Parathyroid adenoma (tissue), 2 donors: ENCODE measurements around the gene TAS2R3.
"Not testable (repeated sequence)": the region's sequence is repeated elsewhere in the genome, so short reads cannot be mapped to it uniquely, and the experiment has no call there.

Source experiments
- H2AFZ ChIP-seq: fragments of 300-600 bp; sonication (generic); one replicate; pipeline ENCODE4 v1.7.0; 2017; ENCODE audit warnings: antibody characterized with exemption, mild to moderate bottlenecking
- H3K27ac ChIP-seq: fragments of 300-600 bp; sonication (generic); one replicate; pipeline ENCODE4 v1.7.0; 2017
- H3K27me3 ChIP-seq: fragments of 300-600 bp; sonication (generic); one replicate; pipeline ENCODE4 v1.7.0; 2017; ENCODE audit warnings: low read length; ENCODE audit not compliant: control insufficient read depth, insufficient read depth
- H3K36me3 ChIP-seq: fragments of 300-600 bp; sonication (generic); one replicate; pipeline ENCODE4 v1.7.0; 2017; ENCODE audit warnings: low read length; ENCODE audit not compliant: control insufficient read depth, insufficient read depth
- H3K4me1 ChIP-seq: fragments of 300-600 bp; sonication (generic); one replicate; pipeline ENCODE4 v1.7.0; 2017; ENCODE audit warnings: control low read depth
- H3K4me2 ChIP-seq: fragments of 300-600 bp; sonication (generic); one replicate; pipeline ENCODE4 v1.7.0; 2017; ENCODE audit warnings: low read length
- H3K4me3 ChIP-seq: fragments of 300-600 bp; sonication (generic); one replicate; pipeline ENCODE4 v1.7.0; 2017; ENCODE audit warnings: low read depth, low read length
- H3K79me2 ChIP-seq: fragments of 300-600 bp; sonication (generic); one replicate; pipeline ENCODE4 v1.7.0; 2017; ENCODE audit warnings: control low read depth
- H3K9ac ChIP-seq: fragments of 300-600 bp; sonication (generic); one replicate; pipeline ENCODE4 v1.7.0; 2017; ENCODE audit warnings: mild to moderate bottlenecking
- H3K9me3 ChIP-seq: fragments of 300-600 bp; sonication (generic); one replicate; pipeline ENCODE4 v1.7.0; 2017; ENCODE audit warnings: low read length; ENCODE audit not compliant: control insufficient read depth
- TF ChIP-seq, protein P1 (sequence below): fragments of 300-600 bp; sonication (generic); IDR thresholded peaks from one replicate; pipeline ENCODE4 v1.7.0; 2017; ENCODE audit warnings: antibody characterized with exemption, mild to moderate bottlenecking
- donor health status: primary hyperparathyroidism.

Gene TAS2R3

DNA sequence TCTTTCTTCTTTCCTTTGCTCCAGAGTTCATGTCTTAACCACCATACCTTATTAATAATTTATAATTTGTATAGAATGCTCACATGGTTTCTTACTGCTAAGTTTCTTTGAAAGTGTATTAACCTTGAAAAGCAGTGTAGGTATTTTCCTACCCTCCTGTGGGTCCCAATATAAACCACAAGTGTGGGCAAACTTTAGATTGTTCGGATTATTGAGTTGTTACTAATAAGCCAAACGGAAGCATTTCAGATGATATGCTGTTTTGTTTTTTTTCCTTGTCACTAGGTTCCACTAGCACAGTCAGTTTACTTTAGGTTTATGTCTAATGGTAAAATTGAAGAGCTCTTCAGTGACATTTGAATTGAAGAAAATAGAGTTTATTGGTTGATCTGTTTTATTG lies 15.5 kb upstream of the TAS2R3 start:
- Histone ChIP-seq H3K4me1 (no peaks in the 10 kb centered on the region), H3K9ac (no peak overlapping the region), H3K4me2 (no peak overlapping the region), H3K27me3 (no peaks in the 10 kb centered on the region), H3K79me2 (no peaks in the 10 kb centered on the region), H3K36me3 (peaks cover 2% of the 10 kb centered on the region), H2AFZ (no peak overlapping the region), H3K4me3 (no peak overlapping the region), H3K27ac (no peak overlapping the region), H3K9me3 (no peaks in the 10 kb centered on the region)
- TF ChIP-seq, protein P1, sequence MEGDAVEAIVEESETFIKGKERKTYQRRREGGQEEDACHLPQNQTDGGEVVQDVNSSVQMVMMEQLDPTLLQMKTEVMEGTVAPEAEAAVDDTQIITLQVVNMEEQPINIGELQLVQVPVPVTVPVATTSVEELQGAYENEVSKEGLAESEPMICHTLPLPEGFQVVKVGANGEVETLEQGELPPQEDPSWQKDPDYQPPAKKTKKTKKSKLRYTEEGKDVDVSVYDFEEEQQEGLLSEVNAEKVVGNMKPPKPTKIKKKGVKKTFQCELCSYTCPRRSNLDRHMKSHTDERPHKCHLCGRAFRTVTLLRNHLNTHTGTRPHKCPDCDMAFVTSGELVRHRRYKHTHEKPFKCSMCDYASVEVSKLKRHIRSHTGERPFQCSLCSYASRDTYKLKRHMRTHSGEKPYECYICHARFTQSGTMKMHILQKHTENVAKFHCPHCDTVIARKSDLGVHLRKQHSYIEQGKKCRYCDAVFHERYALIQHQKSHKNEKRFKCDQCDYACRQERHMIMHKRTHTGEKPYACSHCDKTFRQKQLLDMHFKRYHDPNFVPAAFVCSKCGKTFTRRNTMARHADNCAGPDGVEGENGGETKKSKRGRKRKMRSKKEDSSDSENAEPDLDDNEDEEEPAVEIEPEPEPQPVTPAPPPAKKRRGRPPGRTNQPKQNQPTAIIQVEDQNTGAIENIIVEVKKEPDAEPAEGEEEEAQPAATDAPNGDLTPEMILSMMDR, result no peak

GRCh38 chr7:141751904-141752303 lies 12.0 kb upstream of the TAS2R3 start:
- H3K4me3 ChIP-seq, H3K9me3 ChIP-seq, H3K27me3 ChIP-seq, H2AFZ ChIP-seq, H3K4me1 ChIP-seq, H3K27ac ChIP-seq, H3K79me2 ChIP-seq, H3K9ac ChIP-seq, H3K4me2 ChIP-seq, H3K36me3 ChIP-seq: not testable (repeated sequence)

DNA sequence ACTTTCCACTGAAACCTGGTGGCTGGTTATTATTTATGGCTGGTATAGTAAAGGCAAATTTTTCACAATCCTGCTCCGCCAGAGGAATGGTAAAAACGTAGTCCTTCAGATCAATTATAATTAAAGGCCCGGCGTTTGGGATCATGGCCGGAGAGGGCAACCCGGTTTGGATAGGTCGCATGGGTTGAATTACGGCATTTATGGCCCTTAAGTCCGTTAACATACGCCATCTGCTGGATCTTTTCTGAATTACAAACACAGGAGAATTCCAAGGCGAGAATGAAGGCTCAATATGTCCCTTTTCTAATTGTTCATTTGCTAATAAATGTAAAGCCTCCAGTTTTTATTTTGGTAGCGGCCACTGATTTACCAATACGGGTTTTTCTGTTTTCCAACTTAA lies 11.3 kb upstream of the TAS2R3 start:
- no peak overlapping the region for H3K27ac ChIP-seq
- H3K9ac ChIP-seq, result no peak overlapping the region
- H3K4me3 ChIP-seq, result no peak overlapping the region
- no peaks in the 10 kb centered on the region for H3K27me3 ChIP-seq
- TF ChIP-seq, protein P1, result peak; percentile 7
- no peak overlapping the region for H2AFZ ChIP-seq
- no peaks in the 10 kb centered on the region for H3K4me1 ChIP-seq
- H3K79me2 ChIP-seq, result no peaks in the 10 kb centered on the region
- H3K4me2 ChIP-seq, result no peak overlapping the region
- peaks cover 2% of the 10 kb centered on the region for H3K36me3 ChIP-seq
- no peaks in the 10 kb centered on the region for H3K9me3 ChIP-seq

DNA sequence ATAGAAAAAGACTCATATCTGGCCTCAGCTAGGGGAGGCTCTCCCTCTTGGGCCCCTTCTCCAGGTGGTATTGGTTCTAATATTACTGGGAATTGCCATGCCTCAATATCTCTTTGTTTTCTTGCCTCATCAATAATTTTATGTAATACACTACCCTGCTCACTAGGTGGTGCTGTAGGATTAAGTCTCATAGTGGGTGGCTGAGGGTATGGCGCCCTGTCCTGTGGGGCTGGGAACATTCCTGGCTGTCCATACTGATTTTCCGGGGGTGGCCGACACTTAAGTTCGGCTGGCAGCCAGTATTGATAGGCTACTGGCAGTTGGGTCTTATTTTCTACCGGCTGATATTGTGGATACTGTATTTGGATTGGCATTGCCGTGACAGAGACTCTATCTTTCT lies 9.0 kb upstream of the TAS2R3 start:
- no peak overlapping the region for H3K27ac ChIP-seq
- H3K4me1 ChIP-seq, result no peaks in the 10 kb centered on the region
- no peak overlapping the region for H3K4me3 ChIP-seq
- peaks cover 2% of the 10 kb centered on the region for H3K36me3 ChIP-seq
- no peaks in the 10 kb centered on the region for H3K9me3 ChIP-seq
- TF ChIP-seq, protein P1, result peak; percentile 15
- H3K4me2 ChIP-seq, result no peak overlapping the region
- no peaks in the 10 kb centered on the region for H3K27me3 ChIP-seq
- peaks cover 2% of the 10 kb centered on the region for H3K79me2 ChIP-seq
- H2AFZ ChIP-seq, result no peak overlapping the region
- H3K9ac ChIP-seq, result no peak overlapping the region

DNA sequence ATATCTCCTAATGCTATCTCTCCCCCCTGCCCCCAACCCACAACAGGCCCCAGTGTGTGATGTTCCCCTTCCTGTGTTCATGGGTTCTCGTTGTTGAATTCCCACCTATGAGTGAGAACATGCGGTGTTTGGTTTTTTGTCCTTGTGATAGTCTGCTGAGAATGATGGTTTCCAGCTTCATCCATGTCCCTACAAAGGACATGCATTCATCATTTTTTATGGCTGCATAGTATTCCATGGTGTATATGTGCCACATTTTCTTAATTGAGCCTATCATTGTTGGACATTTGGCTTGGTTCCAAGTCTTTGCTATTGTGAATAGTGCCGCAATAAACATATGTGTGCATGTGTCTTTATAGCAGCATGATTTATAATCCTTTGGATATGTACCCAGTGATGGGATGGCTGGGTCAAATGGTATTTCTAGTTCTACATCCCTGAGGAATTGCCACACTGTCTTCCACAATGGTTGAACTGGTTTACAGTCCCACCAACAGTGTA lies 6.2 kb downstream of the TAS2R3 start:
- H3K9ac ChIP-seq, H3K9me3 ChIP-seq, H3K36me3 ChIP-seq: not testable (repeated sequence)

DNA sequence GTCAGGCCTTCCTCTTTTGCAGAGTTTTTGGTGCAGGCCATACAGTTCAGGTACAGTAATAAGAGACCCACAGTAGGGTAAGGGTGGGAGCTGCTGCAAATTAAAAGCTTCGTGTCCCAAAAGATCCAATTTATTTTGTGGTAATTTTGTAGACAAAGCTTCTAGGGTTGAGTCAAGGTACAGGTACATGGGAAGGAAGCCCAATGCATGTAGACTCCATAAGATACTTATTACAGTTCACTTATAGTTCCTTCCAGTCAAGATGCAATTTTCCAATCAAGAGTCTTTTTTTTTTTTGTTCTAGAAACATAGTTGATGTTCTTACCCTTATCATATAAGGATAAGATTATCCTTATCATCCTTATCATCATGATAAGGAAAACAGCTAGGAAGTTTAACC lies 12.5 kb downstream of the TAS2R3 start, which contains the start of gene TAS2R4:
TSS of gene TAS2R4 (plus strand) at position 301 of the 400 bp plus-strand sequence. CDS start 1,815 bp downstream, outside the sequence.
- TF ChIP-seq, protein P1, result no peak
- H3K9ac ChIP-seq, result no peak within 1 kb of the TSS
- H3K27ac ChIP-seq, result no peak within 1 kb of the TSS
- H3K79me2 ChIP-seq, result peaks cover 9% of the 10 kb centered on the region
- H3K4me3 ChIP-seq, result no peak within 1 kb of the TSS
- no peaks in the 10 kb centered on the region for H3K4me1 ChIP-seq
- no peak within 1 kb of the TSS for H3K4me2 ChIP-seq
- H3K36me3 ChIP-seq, result no peaks in the 10 kb centered on the region
- H3K9me3 ChIP-seq, result no peaks in the 10 kb centered on the region
- no peaks in the 10 kb centered on the region for H3K27me3 ChIP-seq
- no peak within 1 kb of the TSS for H2AFZ ChIP-seq

More for the DNA sequence above, 6.2 kb downstream of the TAS2R3 start:
- H3K4me3 ChIP-seq, H3K27me3 ChIP-seq, H2AFZ ChIP-seq, H3K4me2 ChIP-seq, H3K27ac ChIP-seq, H3K79me2 ChIP-seq, H3K4me1 ChIP-seq: not testable (repeated sequence)
